GM19468 (cell line): ENCODE results near the gene AURKA.
"Not testable (repeated sequence)": the region's sequence is repeated elsewhere in the genome, so short reads cannot be mapped to it uniquely, and the experiment has no call there.

Experiments used
- ATAC-seq: cut with Tn5 transposase; IDR thresholded peaks from one replicate; pipeline ENCODE4 v1.9.1; 2021; ENCODE audit warnings: mild to moderate bottlenecking, moderate library complexity, moderate number of reproducible peaks; ENCODE audit not compliant: unreplicated experiment; ENCODE audit errors: extremely low read depth

AURKA gene

DNA sequence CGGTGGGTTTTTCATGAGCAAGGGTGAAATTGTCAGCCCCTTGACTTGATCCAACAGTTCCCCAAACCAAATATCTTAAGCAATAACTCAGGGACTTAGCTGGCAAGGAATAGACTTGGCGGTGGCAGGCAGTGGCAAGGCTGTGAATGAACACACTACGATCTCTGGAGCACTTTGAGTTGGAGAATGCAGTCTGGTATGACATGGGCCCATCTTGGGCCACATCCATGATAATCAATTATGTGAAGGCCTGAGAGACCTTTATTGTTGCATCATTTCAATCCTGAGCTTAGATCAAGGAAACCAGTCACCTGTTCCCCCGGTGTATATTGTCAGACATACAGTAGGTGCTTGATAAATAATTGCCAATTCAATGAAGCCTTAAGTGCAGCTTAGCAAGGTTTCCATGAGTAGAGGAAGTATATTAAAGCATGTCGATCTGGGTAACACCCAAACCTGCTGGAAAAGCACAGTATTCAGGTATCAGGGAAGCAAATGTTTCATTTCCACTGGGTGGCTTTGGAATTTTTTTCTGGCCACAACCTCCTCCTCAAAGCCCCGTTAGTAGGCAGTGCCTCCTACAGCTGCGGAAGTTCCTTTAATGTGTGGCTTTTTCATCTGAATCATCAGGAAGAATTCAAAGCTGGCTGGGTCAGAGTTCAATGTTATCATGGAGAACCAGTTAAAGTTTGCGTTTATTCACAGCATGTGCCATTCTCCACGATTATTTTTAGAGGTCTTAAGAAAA, 30.2 kb upstream of the AURKA start:
- no peak for ATAC-seq

DNA sequence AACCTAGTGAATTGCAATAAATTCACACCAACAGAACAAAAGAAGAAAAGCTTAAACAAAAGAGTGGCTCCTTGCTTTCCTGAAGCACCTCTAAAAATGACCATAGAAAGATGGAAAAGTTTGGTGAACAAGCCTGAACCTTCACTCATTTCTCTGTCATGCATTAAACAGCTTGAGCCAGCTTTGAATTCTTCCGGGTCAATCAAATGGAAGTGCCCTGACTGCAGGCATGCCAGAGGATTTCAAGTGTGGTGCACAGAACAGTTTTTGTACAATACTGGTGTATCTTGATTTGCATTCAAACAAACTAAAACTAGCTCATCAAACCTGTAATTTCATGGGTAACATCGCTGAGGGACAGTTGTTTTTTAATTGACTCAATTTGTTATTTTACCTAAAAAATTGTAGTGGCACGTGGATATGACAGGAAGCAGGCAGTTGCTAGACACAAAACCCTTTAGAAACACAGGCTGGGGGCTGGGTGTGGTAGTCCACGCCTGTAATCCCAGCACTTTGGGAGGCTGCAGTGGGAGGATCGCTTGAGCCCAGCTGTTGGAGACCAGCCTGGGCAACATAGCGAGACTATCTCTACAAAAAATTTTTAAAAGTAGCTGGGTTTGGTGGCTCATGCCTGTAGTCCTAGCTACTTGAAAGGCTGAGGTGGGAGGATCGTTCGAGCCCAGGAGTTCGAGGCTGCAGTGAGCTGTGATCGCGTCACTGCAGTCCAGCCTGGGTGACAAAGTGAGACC, 29.1 kb upstream of the AURKA start:
- no peak for ATAC-seq

DNA sequence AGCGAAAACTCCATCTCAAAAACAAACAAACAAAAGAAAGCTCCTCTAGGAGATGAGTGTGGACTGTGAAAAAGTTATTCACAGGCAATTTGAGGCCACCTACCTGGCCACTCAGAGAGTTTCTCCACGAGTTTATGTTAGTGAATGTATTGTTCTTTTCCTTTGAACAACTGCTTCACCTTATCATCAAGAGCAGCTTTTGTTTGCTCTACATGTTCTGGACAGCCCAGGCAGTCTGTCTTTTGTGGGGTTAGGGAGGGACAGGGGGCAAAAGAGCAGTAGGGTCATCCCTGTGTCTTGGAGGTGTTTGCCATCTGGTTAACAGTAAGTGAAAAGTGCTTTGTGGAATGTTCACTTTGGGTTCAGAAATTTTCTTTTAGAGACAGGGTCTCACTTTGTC, 28.0 kb upstream of the AURKA start:
- no peak for ATAC-seq

DNA sequence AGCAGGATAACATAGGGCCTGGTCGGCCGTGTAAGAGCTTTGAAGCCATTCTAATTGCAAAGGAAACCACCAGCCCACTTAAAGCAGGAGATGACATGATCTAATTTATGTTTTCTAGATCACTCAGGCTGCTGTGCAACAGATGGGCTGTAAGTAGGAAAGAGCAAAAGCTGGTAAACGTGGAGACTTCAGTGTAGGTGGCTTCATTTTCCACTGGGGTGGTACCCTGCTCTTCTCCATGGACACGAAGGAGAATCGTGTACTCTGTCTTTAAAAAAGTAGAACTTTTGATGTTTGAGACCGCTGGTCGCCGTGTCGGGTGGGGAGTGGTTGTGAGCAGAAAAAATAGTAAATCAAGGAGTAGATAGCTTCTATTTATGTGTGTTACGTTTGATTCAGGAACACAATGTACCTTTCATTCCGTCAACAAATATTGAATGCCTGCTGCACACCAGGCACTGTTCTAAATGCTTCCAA, 26.4 kb upstream of the AURKA start:
- ATAC-seq, result no peak

DNA sequence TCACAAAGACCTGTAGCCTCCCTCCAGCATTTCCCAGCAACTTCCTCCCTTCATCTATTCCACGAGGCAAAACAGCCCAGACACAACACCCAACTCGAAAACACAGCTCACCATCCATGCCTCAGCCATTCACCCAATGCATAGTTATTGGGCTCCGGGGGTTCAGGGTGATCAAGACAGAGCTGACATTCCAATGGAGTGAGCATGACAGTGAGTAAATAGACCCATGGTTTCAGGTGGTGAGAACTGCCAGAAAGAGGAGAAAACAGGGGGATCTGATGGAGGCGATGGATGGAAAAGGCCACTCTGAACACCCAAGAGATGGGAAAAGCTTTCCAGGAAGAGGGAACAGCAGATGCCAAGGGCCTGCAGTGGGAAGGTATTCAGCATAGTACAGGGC, 25.9 kb upstream of the AURKA start:
- ATAC-seq, result no peak

DNA sequence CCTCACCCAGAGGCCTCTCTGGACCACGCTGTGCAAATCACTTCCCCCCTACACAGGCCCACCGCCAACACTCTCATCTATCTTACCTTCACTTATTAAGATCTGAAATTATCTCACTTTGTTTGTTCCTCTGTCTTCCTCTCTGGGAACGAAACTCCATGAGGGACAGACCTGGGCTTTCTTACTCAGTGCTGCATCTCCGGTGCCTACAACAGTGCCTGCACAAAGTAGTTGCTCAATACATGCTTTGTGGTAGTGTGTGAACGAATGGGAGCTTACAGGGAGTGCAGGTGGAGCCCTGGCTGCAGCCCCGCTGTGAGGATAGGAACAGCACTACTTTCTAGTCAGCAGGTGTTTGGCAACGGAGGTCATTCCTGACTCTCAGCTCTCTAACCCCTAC, 25.4 kb upstream of the AURKA start:
- ATAC-seq, result no peak

DNA sequence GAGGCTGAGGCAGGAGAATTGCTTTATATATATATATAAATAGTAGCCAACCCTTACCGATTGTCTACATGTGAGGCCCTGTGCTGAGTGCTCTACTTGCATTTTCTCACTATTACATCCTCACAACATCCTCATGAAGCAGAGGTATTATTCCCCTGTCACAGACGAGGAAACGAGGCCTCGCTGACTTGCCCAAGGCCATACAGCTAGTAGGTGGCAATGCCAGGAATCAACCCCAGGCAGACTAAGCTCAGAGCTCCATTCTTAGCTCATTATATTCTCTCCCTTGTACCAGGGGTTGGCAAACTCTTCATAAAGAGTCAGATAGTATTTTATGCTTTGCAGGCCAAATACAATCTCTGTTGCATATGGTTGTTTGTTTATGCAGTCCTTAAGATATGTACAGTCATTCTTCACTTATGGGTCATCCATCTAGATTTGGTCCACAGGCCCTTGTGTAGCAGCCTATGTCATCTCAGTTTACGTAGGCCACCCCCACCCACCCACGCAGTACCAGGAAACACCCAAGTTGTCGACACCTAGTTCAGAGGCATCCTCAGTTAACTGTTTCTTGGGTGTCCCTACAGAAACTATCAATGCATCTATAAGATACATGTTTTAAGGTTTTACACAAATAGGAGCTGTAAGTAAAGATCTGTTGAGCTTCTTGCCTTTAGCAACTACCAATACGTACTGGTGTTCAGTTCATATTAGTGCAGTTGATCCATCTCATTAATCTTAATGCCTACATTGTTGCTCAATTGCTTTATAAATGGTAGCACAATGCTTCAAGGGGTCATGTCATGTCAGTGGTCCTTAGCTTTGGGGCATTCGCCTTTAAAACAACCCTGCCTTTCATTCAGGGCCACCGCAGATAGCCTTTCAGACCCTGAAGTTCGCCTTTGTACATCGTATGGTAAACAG, 23.1 kb upstream of the AURKA start:
- ATAC-seq, result no peak

DNA sequence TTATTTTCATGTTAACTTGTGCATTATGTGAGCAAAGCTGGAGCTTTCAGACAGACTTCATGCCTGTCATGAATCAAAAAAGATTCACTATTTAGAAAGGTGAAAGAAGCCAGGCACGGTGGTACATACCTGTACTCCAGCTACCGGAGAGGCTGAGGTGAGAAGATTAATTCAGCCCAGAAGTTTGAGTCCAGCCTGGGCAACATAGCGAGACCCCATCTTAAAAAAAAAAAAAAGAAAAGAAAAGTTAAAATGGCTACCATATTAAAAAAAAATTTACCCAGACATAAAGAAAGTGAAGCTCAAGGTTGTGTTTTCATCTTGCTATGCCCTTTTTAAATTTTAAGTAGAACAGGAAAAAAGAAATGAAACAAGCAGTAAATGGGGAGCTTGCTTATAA, 20.9 kb upstream of the AURKA start:
- no peak for ATAC-seq

DNA sequence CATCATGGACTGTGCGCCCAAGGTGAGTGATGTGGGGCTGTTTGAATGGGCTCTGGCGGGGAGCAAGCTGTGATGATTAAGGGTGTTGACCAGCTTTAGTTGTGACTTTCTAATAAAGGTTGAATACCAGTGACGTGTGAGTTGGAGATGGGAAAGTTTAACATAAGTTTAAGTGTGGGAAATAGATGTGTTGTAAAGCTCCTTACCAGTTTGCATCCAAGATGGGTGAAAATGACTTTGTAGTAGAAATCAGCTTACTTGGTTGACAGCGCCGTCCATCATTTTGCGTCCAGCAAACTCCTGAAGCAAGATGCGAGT, 20.4 kb upstream of the AURKA start:
- ATAC-seq, result no peak

DNA sequence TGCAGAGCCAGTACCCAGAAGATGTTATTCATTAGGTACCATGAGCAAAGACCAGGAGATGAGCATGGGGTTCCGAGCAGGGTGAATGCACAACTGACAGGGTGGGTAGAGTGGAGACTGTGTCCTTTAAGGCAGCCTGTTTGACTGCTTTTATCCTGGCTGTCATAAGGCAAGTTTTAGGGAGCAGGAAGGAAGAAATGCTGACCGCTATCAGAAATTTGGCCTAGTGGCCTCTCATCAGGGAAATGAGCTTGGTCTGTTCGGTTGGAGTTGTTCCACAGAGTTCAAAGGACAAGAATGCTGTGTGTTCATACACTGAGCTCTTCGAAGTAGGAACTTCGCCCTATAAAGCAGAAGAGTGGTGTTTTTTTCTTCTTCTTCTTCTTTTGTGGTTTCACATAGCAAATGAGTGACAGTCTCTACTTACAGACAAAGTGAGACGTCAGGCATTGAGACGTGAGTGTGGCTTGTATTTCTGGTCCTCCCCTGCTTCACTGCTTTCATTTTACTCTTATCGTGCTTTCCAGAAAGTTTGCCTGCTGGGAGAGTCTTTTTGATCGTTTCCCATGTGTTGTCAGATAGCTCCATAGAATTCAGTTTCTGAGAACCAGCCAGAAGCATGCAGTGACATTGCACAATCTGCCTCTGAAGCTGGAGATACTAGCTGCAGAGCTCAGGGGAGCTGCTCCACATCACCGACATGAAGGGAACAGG, 19.9 kb upstream of the AURKA start, which contains the start of gene CASS4:
Gene CASS4 (plus strand): TSS at position 502 of the 714 bp plus-strand sequence. CDS start 199 bp downstream, at position 701.
- peak; percentile 42 for ATAC-seq

DNA sequence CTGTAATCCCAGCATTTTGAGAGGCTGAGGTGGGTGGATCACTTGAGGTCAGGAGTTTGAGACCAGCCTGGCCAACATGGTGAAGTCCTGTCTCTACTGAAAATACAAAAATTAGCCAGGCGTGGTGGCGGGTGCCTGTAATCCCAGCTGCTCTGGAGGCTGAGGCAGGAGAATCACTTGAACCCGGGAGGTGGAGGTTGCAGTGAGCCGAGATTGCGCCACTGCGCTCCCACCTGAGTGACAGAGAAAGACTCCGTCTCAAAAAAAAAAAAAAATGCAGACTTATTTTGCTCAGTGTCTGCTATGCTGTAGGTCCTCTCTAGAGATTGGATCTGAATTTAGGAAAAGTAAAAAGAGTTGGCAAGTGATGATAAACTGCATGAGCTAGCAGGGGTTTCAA, 19.3 kb upstream of the AURKA start:
- not testable (repeated sequence) for ATAC-seq

DNA sequence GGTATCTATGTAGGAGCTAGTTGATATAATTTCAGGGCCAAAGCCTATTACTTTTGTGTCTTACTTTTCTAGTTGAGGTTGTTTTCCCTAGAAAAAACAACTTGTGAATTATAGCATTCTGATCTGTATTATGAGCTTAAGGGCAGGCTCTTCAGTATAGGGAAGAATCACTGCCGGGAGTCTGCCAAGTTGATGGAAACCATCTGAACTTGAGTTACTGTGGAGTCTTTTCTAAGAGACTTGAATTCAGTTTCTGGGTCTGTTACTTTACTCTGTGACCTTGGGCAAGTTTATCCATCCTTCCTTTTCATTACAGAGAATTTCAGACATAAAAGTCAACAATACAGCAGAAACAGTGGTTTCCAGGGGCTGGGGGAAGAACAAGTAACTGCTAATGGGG, 17.9 kb upstream of the AURKA start:
- no peak for ATAC-seq

DNA sequence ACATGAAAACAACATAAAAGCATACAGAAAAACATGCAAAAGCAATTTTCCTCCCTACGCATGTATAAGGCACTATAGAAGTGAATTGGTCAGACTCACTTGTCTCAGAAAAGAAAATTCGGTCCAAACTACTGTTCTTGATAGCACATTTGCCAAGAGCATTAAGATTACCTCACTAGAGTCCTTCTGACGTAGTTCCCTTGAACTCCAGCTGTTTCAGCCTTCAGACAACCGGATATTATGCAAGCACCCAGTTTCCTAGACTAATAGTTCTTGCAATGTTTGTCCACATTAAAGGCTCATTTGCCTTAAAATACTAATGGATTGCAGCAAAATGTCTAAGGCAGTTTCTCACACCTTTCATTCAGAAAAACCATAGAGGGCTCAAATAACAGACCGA, 17.5 kb upstream of the AURKA start:
- ATAC-seq, result no peak

DNA sequence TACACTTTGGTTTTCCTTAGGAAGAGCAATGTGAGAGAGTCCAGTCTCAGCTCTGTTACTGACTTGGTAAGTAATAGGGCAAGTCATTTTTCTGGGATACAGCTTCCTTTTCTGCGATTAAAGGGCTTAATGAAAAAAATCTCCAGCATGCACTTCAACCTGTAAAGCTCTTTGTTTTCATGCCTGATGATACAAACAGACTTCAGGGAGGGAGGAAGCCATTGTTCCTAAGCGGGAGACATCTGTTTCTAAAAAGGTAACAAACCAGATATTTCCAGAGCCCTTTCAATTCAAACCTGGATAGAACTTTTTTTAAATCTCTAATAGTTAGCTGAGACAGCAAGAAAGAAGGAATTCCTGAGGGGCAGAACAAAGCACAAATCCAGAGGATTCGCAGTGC, 14.9 kb upstream of the AURKA start:
- no peak for ATAC-seq

DNA sequence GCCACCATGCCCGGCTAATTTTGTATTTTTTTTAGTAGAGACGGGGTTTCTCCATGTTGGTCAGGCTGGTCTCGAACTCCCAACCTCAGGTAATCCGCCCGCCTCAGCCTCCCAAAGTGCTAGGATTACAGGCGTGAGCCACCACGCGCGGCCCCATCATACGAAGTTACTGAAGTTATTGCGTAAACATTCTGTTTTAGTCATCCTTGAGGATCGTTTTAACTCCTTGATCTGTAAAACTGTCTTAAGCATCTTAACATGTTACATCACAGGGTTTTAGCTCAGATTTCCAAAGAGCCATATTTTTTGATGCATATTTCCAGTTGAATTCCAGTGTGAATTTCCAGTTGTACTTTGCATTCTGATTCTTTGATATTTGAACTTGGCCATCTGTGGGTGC, 13.3 kb upstream of the AURKA start:
- ATAC-seq, result not testable (repeated sequence)

DNA sequence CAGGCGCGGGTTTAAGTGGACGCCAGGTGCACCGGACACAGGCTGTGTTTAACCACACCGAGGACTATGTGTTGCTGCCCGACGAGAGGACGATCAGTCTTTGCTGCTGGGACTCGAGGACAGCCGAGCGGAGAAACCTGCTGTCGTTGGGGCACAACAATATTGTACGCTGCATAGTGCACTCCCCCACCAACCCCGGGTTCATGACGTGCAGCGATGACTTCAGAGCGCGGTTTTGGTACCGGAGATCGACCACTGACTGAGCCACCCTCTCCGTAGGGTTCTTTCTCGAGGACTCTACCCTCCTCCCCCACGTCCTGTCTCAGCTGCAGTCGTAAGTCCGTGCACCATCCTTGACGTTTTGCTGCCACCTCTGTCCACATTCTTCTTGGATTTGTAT, 11.4 kb upstream of the AURKA start:
- no peak for ATAC-seq

DNA sequence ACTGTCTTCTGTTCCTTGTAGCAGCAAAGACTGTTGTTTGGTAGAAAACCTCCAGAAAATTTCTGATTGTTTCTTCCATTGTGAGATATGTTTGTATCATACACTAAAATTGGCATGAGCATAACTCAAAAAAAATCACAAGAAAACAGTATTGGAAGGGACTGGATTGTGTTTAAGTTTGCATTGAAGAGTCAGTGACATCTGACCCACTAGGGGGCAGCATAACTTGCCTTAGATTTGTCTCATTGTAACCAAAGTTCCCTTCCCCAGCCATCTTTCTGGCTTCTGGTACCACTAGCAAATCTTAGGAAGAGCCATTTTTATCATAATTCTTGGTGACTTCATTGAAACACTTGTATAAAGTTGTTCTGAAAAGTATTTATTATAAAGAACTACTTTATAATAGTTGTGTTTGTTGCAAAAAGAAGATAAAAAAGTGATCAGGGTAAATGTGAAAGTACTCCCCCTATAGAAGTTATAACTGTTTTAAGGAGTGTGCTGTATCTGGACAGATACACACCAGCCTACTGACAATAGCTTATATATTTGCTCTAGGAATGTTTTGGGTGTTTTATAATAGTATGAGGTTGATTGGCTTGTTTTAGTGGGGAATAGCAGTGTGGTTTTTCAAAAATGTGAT, 8.1 kb upstream of the AURKA start:
- ATAC-seq, result peak; percentile 46

DNA sequence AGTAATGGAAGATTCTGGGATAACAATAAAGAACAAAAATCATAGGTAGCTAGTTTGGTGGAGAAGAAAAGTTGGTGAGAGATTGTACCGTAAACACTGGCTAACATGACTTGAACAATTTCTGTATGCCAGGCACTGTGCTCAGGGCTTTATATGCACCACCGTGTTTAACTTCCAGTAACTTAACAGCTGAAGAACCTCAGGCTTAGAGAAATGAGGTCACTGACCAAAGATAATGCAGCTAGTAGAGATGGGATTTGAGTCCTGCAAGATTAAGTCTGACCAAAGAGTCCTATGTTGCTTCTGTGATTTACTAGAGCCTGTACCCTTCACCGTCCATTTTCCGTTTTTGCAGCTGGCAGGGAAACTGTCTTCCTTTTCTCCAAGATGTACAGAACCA, 3.2 kb upstream of the AURKA start:
- no peak for ATAC-seq

DNA sequence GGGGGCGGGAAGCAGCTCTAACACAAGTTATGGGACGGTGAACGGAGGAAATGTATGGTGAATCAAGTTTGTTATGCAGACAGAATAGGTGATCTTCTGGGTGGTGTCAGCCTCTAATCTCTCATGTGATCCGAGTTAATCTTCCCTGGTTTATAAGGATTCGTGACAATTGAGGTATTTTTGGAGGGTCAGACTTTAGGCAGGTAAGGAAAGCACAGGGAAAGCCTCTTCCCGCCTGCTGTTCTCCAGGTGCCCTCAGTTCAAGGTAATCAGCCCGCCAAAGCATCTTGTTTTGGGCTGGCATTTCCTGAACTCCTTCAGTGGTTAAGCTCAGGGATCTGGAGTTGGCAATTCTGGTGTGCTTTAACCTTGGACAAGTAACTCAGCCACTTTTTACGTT, 1.6 kb upstream of the AURKA start:
- ATAC-seq, result no peak
